HG02973 (cell line): Measurements from ENCODE around the gene ST7L.
"Not testable (repeated sequence)": the region's sequence is repeated elsewhere in the genome, so short reads cannot be mapped to it uniquely, and the experiment has no call there.

Source experiments
- ATAC-seq: cut with Tn5 transposase; IDR thresholded peaks from one replicate; pipeline ENCODE4 v1.9.1; 2021; ENCODE audit warnings: moderate library complexity; ENCODE audit not compliant: unreplicated experiment

The ST7L gene

DNA sequence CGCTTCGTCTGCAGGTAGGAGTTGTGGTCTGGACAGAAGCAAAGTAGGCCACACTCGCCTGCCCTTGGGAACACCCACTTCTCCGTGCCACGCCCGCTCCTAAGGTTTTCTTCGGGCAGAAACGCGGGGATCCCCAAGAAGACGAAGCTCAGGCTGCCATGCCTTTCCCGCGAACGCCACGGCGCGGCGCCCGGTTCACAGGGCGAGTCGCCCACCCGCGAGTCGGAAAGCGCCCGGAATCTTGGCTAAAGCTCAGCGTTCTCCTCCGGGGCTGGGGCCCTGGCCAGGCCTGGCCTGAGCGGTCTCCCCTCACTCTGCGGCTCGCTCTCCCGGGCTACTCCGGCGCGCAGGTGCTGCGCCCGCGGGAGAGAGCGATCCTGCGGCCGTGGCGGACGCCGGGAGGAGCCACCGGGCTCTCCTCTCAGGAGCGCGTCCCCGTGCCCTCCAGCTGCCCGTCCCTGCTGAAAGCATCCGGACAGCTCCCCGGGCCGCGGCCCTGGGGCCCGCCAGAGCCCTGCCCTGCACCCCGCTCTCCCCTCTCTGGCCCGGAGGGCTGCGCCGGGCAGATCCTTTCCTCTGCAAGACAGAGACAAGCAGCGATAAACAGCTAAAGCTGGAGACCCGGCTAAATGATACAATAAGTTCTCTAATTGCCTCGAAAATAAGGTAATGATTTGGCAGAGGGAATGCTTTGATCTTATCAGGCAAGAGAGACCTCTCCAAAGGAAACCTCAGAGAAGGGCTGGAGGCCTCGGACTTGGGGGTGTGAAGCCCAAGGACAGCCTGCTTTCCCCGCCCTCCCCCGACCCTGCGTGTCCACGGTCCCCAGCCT, 116.9 kb downstream of the ST7L start:
- no peak for ATAC-seq

DNA sequence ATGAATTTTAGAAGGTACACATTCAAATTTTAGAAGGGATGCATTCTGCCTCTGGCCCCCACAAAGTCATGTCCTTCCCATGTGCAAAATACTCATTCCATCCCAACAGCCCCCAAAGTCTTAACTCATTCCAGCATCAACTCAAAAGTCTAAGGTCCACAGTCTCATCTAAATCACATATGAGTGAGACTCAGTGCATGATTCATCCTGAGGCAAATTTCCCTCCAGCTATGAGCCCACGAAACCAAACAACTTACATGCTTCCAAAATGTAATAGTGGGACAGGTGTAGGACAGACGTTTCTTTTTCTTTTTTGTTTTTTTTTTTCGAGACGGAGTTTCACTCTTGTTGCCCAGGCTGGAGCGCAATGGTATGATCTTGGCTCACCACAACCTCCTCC, 122.7 kb downstream of the ST7L start:
- no peak for ATAC-seq

- no peak for ATAC-seq
Measured at GRCh38 chr1:112493351-112493750, 125.6 kb downstream of the ST7L start.

DNA sequence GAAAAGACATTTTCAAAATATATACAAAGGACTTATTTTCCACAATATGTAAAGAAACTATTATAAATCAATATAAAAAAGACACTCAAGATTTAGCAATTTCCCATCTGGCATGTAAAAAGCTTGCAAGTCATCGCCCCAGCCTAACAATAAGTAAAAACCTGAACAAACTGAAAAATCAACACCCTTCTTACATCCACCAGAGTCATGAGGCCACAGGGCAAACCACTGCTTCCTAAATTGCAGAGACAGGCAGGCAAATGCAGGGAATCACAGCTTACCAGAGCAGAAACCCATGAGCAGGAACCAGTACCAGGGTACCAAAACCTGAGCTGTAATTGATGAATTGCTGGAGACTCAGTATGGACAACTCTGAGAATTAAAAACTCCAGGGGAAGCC, 126.9 kb downstream of the ST7L start:
- no peak for ATAC-seq

GRCh38 chr1:112488141-112488540, 130.8 kb downstream of the ST7L start:
- ATAC-seq, result no peak

GRCh38 chr1:112487686-112488085, 131.3 kb downstream of the ST7L start:
- ATAC-seq, result not testable (repeated sequence)

DNA sequence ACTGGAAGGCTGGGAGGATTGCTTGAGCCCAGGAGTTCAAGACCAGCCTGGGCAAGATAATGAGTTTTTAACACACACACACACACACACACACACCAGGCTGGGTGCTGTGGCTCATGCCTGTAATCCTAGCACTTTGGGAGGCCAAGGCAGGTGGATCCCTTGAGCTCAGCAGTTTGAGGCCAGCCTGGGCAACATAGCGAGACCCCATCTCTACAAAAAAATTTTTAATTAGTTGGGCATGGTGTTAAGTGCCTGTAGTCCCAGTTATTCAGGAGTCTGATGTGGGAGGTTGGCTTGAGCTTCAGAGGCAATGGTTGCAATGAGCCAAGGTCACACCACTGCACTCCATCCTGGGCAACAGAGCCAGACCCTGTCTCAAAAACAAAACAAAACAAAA, 132.9 kb downstream of the ST7L start:
- ATAC-seq, result not testable (repeated sequence)

DNA sequence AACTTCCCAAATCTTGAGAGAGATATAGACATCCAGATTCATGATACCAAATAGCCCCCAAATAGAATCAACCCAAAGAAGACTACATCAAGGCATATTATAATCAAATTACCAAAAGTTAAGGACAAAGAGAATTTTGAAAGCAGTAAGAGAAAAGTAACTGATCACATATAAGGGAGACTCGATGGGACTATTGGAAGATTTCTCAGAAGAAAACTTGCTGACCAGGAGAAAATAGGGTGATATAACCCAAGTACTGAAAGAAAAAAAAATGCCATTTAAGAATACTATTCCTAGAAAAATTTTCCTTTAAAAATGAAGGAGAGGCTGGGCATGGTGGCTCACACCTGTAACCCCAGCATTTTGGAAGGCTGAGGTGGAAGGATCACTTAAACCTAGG, 140.6 kb downstream of the ST7L start:
- ATAC-seq, result no peak

- ATAC-seq, result no peak
Measured at GRCh38 chr1:112477550-112477949, 141.4 kb downstream of the ST7L start.
